B cell (primary cell): ENCODE data around the gene SYMPK. TPM values are rescaled to one million over a fixed set of nuclear protein-coding genes. Genes with fewer than 3 reads are reported as not detected.

Experiments used
- ATAC-seq: fragments of 200-7000 bp; cut with Tn5 transposase; one replicate; pipeline ENCODE4 v1.10.0; 2021; ENCODE audit warnings: low read depth, mild to moderate bottlenecking, moderate number of reproducible peaks, moderate library complexity
- CTCF ChIA-PET: fragments of 350-600 bp; sonication (Branson Sonifier 250); formaldehyde crosslinking; loops from one replicate; lab custom pipeline; 2021; ENCODE audit warnings: antibody characterized with exemption, inconsistent platforms; lab: Charles Lee
- POLR2A ChIA-PET: fragments of 350-600 bp; sonication (Branson Sonifier 250); formaldehyde crosslinking; loops from one replicate; lab custom pipeline; 2021; ENCODE audit warnings: antibody characterized with exemption; lab: Charles Lee
- DNase-seq: peaks from one replicate; pipeline ENCODE4 v3.0.0; 2013
- H2AFZ ChIP-seq: 2 replicates; pipeline ENCODE4 v1.6.1; 2012; ENCODE audit warnings: mild to moderate bottlenecking, low read depth, low read length; ENCODE audit not compliant: insufficient read depth, poor library complexity, severe bottlenecking
- H3K27ac ChIP-seq, 2 donors: 1 replicate in 1 of 2; 2 replicates in 1 of 2; pipeline ENCODE4 v1.5.1; 2012 to 2013; ENCODE audit warnings: low read length in 2 of 2, mild to moderate bottlenecking in 2 of 2, moderate library complexity in 1 of 2
- H3K27me3 ChIP-seq, 4 experiments: fragments of 200-600 bp in 1 of 4; sonication (generic) in 1 of 4; replicated peaks in 1 of 4; 1 replicate in 2 of 4; 2 replicates in 2 of 4; pipeline versions ENCODE4 v1.6.1 to v1.7.0; 2013 to 2016; ENCODE audit warnings: low read length in 3 of 4, mild to moderate bottlenecking in 2 of 4, mixed read lengths in 1 of 4, moderate library complexity in 1 of 4; ENCODE audit not compliant: insufficient read depth in 4 of 4, control insufficient read depth in 3 of 4; ENCODE audit errors: control extremely low read depth in 1 of 4
- H3K36me3 ChIP-seq, 2 experiments: replicated peaks in 1 of 2; 1 replicate in 1 of 2; 2 replicates in 1 of 2; pipeline versions ENCODE4 v1.6.1 to v1.7.1; 2013; ENCODE audit warnings: low read length in 1 of 2; ENCODE audit not compliant: insufficient read depth in 2 of 2, control insufficient read depth in 1 of 2; ENCODE audit errors: control extremely low read depth in 1 of 2, extremely low read depth in 1 of 2
- H3K4me1 ChIP-seq, 2 donors: fragments of 200-600 bp in 1 of 2; sonication (generic) in 1 of 2; 1 replicate in 1 of 2; 2 replicates in 1 of 2; pipeline versions ENCODE4 v1.5.1 to v1.6.1; 2013 to 2017; ENCODE audit warnings: low read length in 2 of 2; ENCODE audit not compliant: control insufficient read depth in 2 of 2, insufficient read depth in 2 of 2
- H3K4me2 ChIP-seq: replicated peaks from 2 replicates; pipeline ENCODE3; 2012; ENCODE audit warnings: mild to moderate bottlenecking, low read depth, low read length; ENCODE audit not compliant: poor library complexity, severe bottlenecking
- H3K4me3 ChIP-seq, 5 experiments: fragments of 200-600 bp in 1 of 5; sonication (generic) in 1 of 5; 1 replicate in 3 of 5; 2 replicates in 2 of 5; pipeline versions ENCODE4 v1.5.1 to v1.7.0; 2011 to 2016; ENCODE audit warnings: low read length in 4 of 5, mild to moderate bottlenecking in 4 of 5, low read depth in 2 of 5, control low read depth in 1 of 5, moderate library complexity in 1 of 5; ENCODE audit not compliant: insufficient read depth in 1 of 5; ENCODE audit errors: control extremely low read depth in 1 of 5, extremely low read depth in 1 of 5
- H3K79me2 ChIP-seq: fragments of 200-600 bp; sonication (generic); one replicate; pipeline ENCODE4 v1.6.0; 2016; ENCODE audit warnings: low read length; ENCODE audit not compliant: control insufficient read depth, insufficient read depth
- H3K9ac ChIP-seq: fragments of 200-600 bp; sonication (generic); 2 replicates; pipeline ENCODE4 v1.6.1; 2017; ENCODE audit warnings: mild to moderate bottlenecking, low read length, moderate library complexity
- H3K9me3 ChIP-seq, 3 donors: one replicate each; pipeline versions ENCODE4 v1.6.1 to v1.7.1; 2013; ENCODE audit warnings: low read length in 2 of 3; ENCODE audit not compliant: control insufficient read depth in 2 of 3, insufficient read depth in 1 of 3; ENCODE audit errors: control extremely low read depth in 1 of 3
- H4K20me1 ChIP-seq: 2 replicates; pipeline ENCODE4 v1.6.0; 2012; ENCODE audit warnings: mild to moderate bottlenecking, low read length; ENCODE audit not compliant: insufficient read depth, control insufficient read depth, poor library complexity, severe bottlenecking
- H3K27ac Mint-ChIP-seq: one replicate; pipeline ENCODE4 v1.8.0; 2021; ENCODE audit warnings: mixed read lengths
- H3K27me3 Mint-ChIP-seq: one replicate; pipeline ENCODE4 v1.8.0; 2021; ENCODE audit warnings: mixed read lengths
- H3K4me1 Mint-ChIP-seq: one replicate; pipeline ENCODE4 v1.8.0; 2021; ENCODE audit warnings: mixed read lengths
- H3K4me3 Mint-ChIP-seq: one replicate; pipeline ENCODE4 v1.8.0; 2021; ENCODE audit warnings: mixed read lengths
- H3K9me3 Mint-ChIP-seq: one replicate; pipeline ENCODE4 v1.8.0; 2022; ENCODE audit warnings: mixed read lengths; ENCODE audit not compliant: insufficient read depth
- EZH2 ChIP-seq: IDR thresholded peaks from 2 replicates; pipeline ENCODE4 v1.6.1; 2012; ENCODE audit warnings: borderline replicate concordance, low read depth, mild to moderate bottlenecking, moderate library complexity, low read length; ENCODE audit not compliant: insufficient read depth, poor library complexity, severe bottlenecking
- WGBS: methylation state at CpG from one replicate; pipeline ENCODE4 v1.1.5; 2013; ENCODE audit warnings: missing lambda C conversion rate; ENCODE audit not compliant: insufficient coverage; 5-methylcytosine and 5-hydroxymethylcytosine counted together
- intact Hi-C: fragments of 100-400 bp; cut with micrococcal nuclease; formaldehyde crosslinking; loops from one replicate; pipeline ENCODE4 v1.10.0; 2022
- polyA plus RNA-seq: library from polyadenylated mRNA; depleted of rRNA; stranded (reverse); fragments of >200 nt; gene quantifications from 2 replicates; pipeline ENCODE4 v1.2.3, GENCODE V29; 2012
- total RNA-seq, 2 donors: library from RNA; stranded (reverse); fragments of 120-200 nt in 1 of 2; gene quantifications; 1 replicate in 1 of 2; 2 replicates in 1 of 2; pipeline versions ENCODE4 v1.2.3 to v1.2.4, GENCODE V29; 2013 to 2022
- TF ChIP-seq, protein P1 (sequence below): fragments of 200-600 bp; IDR thresholded peaks from one replicate; pipeline ENCODE4 v1.8.0; 2022; ENCODE audit warnings: antibody characterized with exemption, mild to moderate bottlenecking

Gene SYMPK
- total and polyA plus RNA-seq, 2 donors (not counting 1 experiment from before 2014, with no cell fraction given), result 119 to 138 TPM

DNA sequence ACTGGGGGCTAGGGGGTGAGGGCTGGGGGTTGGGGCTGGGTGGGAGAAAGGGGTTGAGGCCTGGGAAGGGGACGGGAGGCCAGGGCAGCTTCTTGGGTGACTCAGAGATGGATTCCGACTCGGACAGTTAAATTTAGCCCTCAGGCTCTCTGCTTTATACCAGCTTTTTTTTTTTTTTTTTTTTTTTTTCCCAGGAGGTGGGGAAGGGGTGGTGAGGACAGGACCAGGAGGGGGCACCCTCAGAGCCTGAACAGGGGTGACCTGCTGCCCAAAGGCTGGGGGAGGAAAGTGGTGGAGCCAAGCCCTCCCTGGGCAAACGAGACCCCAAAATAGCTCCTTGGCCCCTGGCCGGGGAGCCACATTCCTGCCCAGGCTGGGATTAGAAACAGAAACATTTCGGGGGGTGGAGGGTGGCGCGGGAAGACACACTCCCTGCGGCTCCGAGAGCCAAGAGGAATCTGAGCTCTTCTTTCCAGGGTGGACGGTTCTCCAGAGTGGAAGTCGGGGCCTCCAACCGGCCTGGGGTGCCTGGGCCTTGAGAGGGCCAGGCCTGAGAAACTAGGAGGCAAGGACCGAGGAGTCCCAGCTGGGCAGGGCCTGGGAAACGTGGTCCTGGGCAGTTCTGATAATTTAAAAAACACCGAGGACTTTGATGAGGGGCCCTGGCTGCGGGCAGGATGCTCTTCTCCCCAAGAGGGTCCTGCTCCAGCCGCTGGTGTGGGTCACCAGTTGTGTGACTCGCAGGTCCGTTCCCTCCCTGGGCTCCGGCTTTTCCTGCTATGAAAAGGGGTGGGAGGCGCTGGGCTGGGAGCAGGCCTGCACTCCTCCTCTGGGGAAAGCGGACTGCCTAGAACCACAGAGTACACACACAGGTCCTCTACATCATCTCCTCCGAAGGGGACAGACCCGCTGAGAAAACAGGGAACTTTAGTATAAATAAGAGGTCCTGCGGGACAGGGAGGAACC is 79.8 kb downstream of the SYMPK start:
- ATAC-seq (no peak), DNase-seq (no peak)
- H3K4me2 ChIP-seq, result no peak overlapping the region
- no peak overlapping the region for H2AFZ ChIP-seq
- peaks cover 0 to 16% of the 10 kb centered on the region in 2 experiments for H3K36me3 ChIP-seq
- peaks cover 0 to 4% (median 0%) of the 10 kb centered on the region in 3 donors for H3K9me3 ChIP-seq
- peaks cover 19% of the 10 kb centered on the region for H3K4me1 Mint-ChIP-seq
- peaks cover 17 to 22% of the 10 kb centered on the region in 2 donors for H3K4me1 ChIP-seq
- H3K9ac ChIP-seq, result no peak overlapping the region
- H3K27ac ChIP-seq, result no peak overlapping the region
- ChIA-PET POLR2A (interaction anchor here (0.5 to 1.2 kb wide), 5 partner anchors 12 to 227 kb away, joined by 3 to 10 read pairs (median 4); no protein-coding TSS in a partner anchor), CTCF (interaction anchor here (2.2 kb wide), 1 partner anchor 16 kb away, joined by 10 read pairs; no protein-coding TSS in a partner anchor)
- peaks cover 0 to 23% (median 2%) of the 10 kb centered on the region in 4 experiments for H3K27me3 ChIP-seq
- no peak overlapping the region for H3K4me3 ChIP-seq
- H3K27me3 Mint-ChIP-seq, result peaks cover 10% of the 10 kb centered on the region
- intact Hi-C loops, result no loop called here
- H3K27ac Mint-ChIP-seq, result no peak overlapping the region
- TF ChIP-seq, protein P1, sequence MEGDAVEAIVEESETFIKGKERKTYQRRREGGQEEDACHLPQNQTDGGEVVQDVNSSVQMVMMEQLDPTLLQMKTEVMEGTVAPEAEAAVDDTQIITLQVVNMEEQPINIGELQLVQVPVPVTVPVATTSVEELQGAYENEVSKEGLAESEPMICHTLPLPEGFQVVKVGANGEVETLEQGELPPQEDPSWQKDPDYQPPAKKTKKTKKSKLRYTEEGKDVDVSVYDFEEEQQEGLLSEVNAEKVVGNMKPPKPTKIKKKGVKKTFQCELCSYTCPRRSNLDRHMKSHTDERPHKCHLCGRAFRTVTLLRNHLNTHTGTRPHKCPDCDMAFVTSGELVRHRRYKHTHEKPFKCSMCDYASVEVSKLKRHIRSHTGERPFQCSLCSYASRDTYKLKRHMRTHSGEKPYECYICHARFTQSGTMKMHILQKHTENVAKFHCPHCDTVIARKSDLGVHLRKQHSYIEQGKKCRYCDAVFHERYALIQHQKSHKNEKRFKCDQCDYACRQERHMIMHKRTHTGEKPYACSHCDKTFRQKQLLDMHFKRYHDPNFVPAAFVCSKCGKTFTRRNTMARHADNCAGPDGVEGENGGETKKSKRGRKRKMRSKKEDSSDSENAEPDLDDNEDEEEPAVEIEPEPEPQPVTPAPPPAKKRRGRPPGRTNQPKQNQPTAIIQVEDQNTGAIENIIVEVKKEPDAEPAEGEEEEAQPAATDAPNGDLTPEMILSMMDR, result no peak
- TF ChIP-seq EZH2, result no peak
- H3K79me2 ChIP-seq, result peaks cover 4% of the 10 kb centered on the region
- no peaks in the 10 kb centered on the region for H3K9me3 Mint-ChIP-seq
- peaks cover 88% of the 10 kb centered on the region for H4K20me1 ChIP-seq
- no peak overlapping the region for H3K4me3 Mint-ChIP-seq
- 93% methylated on average over 14 of the region's 26 CpGs for WGBS
